Measurements from ENCODE around the gene ATP8B2. TPM values are rescaled to one million over a fixed set of nuclear protein-coding genes. Genes with fewer than 3 reads are reported as not detected.
"Not testable (repeated sequence)": the region's sequence is repeated elsewhere in the genome, so short reads cannot be mapped to it uniquely, and the experiment has no call there.

The ATP8B2 gene
- 100 to 1,000 TPM; 111 to 114 TPM for total RNA-seq
- 10 to 100 TPM; 48.5 to 65.1 (median 55.6) TPM for polyA plus RNA-seq
- total RNA-seq = 177 to 427 (median 240) reads per million in 6 experiments

GRCh38 chr1:154324669-154325582, at the start of gene ATP8B2:
Gene ATP8B2 (plus strand): TSS chr1:154325525. CDS start chr1:154328142, 2,617 bp downstream.
- peaks cover 0 to 3% (median 0%) of the 10 kb centered on the region in 5 donors for H3K27me3 Mint-ChIP-seq

GRCh38 chr1:154276797-154277196, 48.5 kb upstream of the ATP8B2 start:
- ATAC-seq (no peak), DNase-seq (peak in 3 of 10 donors; percentile 9 to 27 (median 18))
- no peaks in the 10 kb centered on the region for H3K9me3 Mint-ChIP-seq
- H3K4me3 Mint-ChIP-seq = no peak overlapping the region
- H3K4me1 Mint-ChIP-seq = peaks cover 12 to 31% (median 28%) of the 10 kb centered on the region in 4 donors
- H3K36me3 Mint-ChIP-seq = peaks cover 4 to 27% (median 15%) of the 10 kb centered on the region in 3 donors
- no peak overlapping the region for H3K27ac Mint-ChIP-seq
- no peaks in the 10 kb centered on the region for H3K27me3 Mint-ChIP-seq
- POLR2A ChIA-PET = interaction anchor here (1.3 kb wide), 1 partner anchor 67 kb away, joined by 6 read pairs; no protein-coding TSS in a partner anchor

More at GRCh38 chr1:154324669-154325582, at the start of gene ATP8B2:
- H3K9me3 Mint-ChIP-seq = no peaks in the 10 kb centered on the region
- H3K4me1 Mint-ChIP-seq = peaks cover 23 to 49% (median 46%) of the 10 kb centered on the region in 4 donors
- DNase-seq = peak; percentile 72 to 91 (median 82)
- H3K4me3 Mint-ChIP-seq = peak within 1 kb of the TSS; percentile 86 to 99 (median 95)
- peaks cover 0 to 3% (median 0%) of the 10 kb centered on the region in 3 donors for H3K36me3 Mint-ChIP-seq
- ATAC-seq = peak; percentile 48 to 54
- H3K27ac Mint-ChIP-seq = peak within 1 kb of the TSS; percentile 84 to 98 (median 94)
- POLR2A ChIA-PET = interaction anchor here (0.7 to 15.4 kb wide), 9 partner anchors 11 to 335 kb away, joined by 3 to 358 read pairs (median 6); partner anchors contain the start of genes HAX1 and UBAP2L

GRCh38 chr1:154287591-154287990, 37.7 kb upstream of the ATP8B2 start:
- H3K9me3 Mint-ChIP-seq, H3K27me3 Mint-ChIP-seq, H3K36me3 Mint-ChIP-seq, POLR2A ChIA-PET, H3K4me1 Mint-ChIP-seq, H3K4me3 Mint-ChIP-seq, H3K27ac Mint-ChIP-seq, ATAC-seq, DNase-seq: not testable (repeated sequence)

GRCh38 chr1:154288661-154289060, 36.7 kb upstream of the ATP8B2 start:
- POLR2A ChIA-PET = no interaction called here
- no peak overlapping the region for H3K4me3 Mint-ChIP-seq
- H3K36me3 Mint-ChIP-seq = peaks cover 0 to 4% (median 4%) of the 10 kb centered on the region in 3 donors
- peaks cover 0 to 7% (median 0%) of the 10 kb centered on the region in 5 donors for H3K27me3 Mint-ChIP-seq
- no peaks in the 10 kb centered on the region for H3K4me1 Mint-ChIP-seq
- peaks cover 0 to 8% (median 5%) of the 10 kb centered on the region in 9 donors for H3K9me3 Mint-ChIP-seq
- H3K27ac Mint-ChIP-seq = no peak overlapping the region
- ATAC-seq = no peak
- DNase-seq = no peak

GRCh38 chr1:154290921-154291320, 34.4 kb upstream of the ATP8B2 start:
- Mint-ChIP-seq H3K4me1 (no peaks in the 10 kb centered on the region), H3K27ac (no peak overlapping the region), H3K27me3 (peaks cover 0 to 8% (median 0%) of the 10 kb centered on the region in 5 donors), H3K36me3 (peaks cover 0 to 9% (median 7%) of the 10 kb centered on the region in 3 donors), H3K9me3 (peaks cover 3 to 26% (median 17%) of the 10 kb centered on the region in 9 donors), H3K4me3 (no peak overlapping the region)
- ATAC-seq (no peak), DNase-seq (no peak)
- POLR2A ChIA-PET = no interaction called here

GRCh38 chr1:154295408-154296235, 29.7 kb upstream of the ATP8B2 start:
- Mint-ChIP-seq H3K9me3 (peaks cover 3 to 33% (median 18%) of the 10 kb centered on the region in 9 donors), H3K27me3 (peaks cover 0 to 3% (median 0%) of the 10 kb centered on the region in 5 donors), H3K4me3 (no peak overlapping the region), H3K36me3 (peaks cover 0 to 9% (median 7%) of the 10 kb centered on the region in 3 donors), H3K4me1 (no peaks in the 10 kb centered on the region), H3K27ac (no peak overlapping the region)
- no peak for ATAC-seq
- POLR2A ChIA-PET = no interaction called here
- peak in 1 of 10 donors; percentile 9 for DNase-seq

GRCh38 chr1:154301582-154301981, 23.7 kb upstream of the ATP8B2 start:
- ATAC-seq (no peak), DNase-seq (no peak)
- peaks cover 0 to 5% (median 0%) of the 10 kb centered on the region in 9 donors for H3K9me3 Mint-ChIP-seq
- POLR2A ChIA-PET = interaction anchor here (0.5 to 0.7 kb wide), 3 partner anchors 159 to 672 kb away, joined by 3 to 6 read pairs (median 5); no protein-coding TSS in a partner anchor
- no peak overlapping the region for H3K27ac Mint-ChIP-seq
- no peaks in the 10 kb centered on the region for H3K36me3 Mint-ChIP-seq
- H3K4me1 Mint-ChIP-seq = no peaks in the 10 kb centered on the region
- no peak overlapping the region for H3K4me3 Mint-ChIP-seq
- H3K27me3 Mint-ChIP-seq = no peaks in the 10 kb centered on the region

GRCh38 chr1:154304664-154305337, 20.5 kb upstream of the ATP8B2 start:
- Mint-ChIP-seq H3K36me3 (no peaks in the 10 kb centered on the region), H3K9me3 (no peaks in the 10 kb centered on the region), H3K4me3 (no peak overlapping the region), H3K4me1 (peaks cover 0 to 3% (median 0%) of the 10 kb centered on the region in 4 donors), H3K27me3 (no peaks in the 10 kb centered on the region), H3K27ac (peak overlapping the region in 1 of 10 donors; percentile 57)
- ATAC-seq (no peak), DNase-seq (no peak)
- POLR2A ChIA-PET = no interaction called here

- POLR2A ChIA-PET = interaction anchor here (0.9 kb wide), 1 partner anchor 22 kb away, joined by 3 read pairs; no protein-coding TSS in a partner anchor
- Mint-ChIP-seq H3K4me3 (no peak overlapping the region), H3K36me3 (no peaks in the 10 kb centered on the region), H3K9me3 (no peaks in the 10 kb centered on the region), H3K27me3 (no peaks in the 10 kb centered on the region), H3K4me1 (peaks cover 0 to 3% (median 0%) of the 10 kb centered on the region in 4 donors), H3K27ac (no peak overlapping the region)
- no peak for ATAC-seq
- DNase-seq = no peak
These were observed 19.2 kb upstream of the ATP8B2 start for GRCh38 chr1:154306151-154306550.

- H3K4me1 Mint-ChIP-seq, DNase-seq, H3K9me3 Mint-ChIP-seq, H3K36me3 Mint-ChIP-seq, ATAC-seq, H3K27me3 Mint-ChIP-seq, H3K4me3 Mint-ChIP-seq: not testable (repeated sequence)
- POLR2A ChIA-PET = interaction anchor here (0.6 kb wide), 1 partner anchor 18 kb away, joined by 3 read pairs; no protein-coding TSS in a partner anchor
- peak overlapping the region in 1 of 10 donors; percentile 59 for H3K27ac Mint-ChIP-seq
These were observed 17.6 kb upstream of the ATP8B2 start for GRCh38 chr1:154307670-154308270.

GRCh38 chr1:154309136-154309535, 16.2 kb upstream of the ATP8B2 start:
- not testable (repeated sequence) for DNase-seq, H3K4me1 Mint-ChIP-seq, ATAC-seq, H3K4me3 Mint-ChIP-seq, H3K36me3 Mint-ChIP-seq, H3K27me3 Mint-ChIP-seq, H3K9me3 Mint-ChIP-seq
- H3K27ac Mint-ChIP-seq = peak overlapping the region in 1 of 10 donors; percentile 59
- POLR2A ChIA-PET = interaction anchor here (0.6 kb wide), 1 partner anchor 94 kb away, joined by 9 read pairs; no protein-coding TSS in a partner anchor
